H9 (cell line): ENCODE measurements around the gene KIF26B. TPM values are rescaled to one million over a fixed set of nuclear protein-coding genes. Genes with fewer than 3 reads are reported as not detected.
A peak's percentile ranks its signal among the peaks of the same experiment; 100 is the strongest.

Experiments
- DNase-seq: peaks from one replicate; pipeline ENCODE4 v3.0.0-alpha.2; 2017
- H2AFZ ChIP-seq: one replicate; pipeline ENCODE4 v1.6.1; 2013; ENCODE audit warnings: mild to moderate bottlenecking, low read length, control low read depth, moderate library complexity
- H2AK5ac ChIP-seq: 2 replicates; pipeline ENCODE4 v1.6.1; 2013; ENCODE audit warnings: low read length, control low read depth, mixed read lengths; ENCODE audit not compliant: insufficient read length
- H2BK120ac ChIP-seq: one replicate; pipeline ENCODE4 v1.6.1; 2013; ENCODE audit warnings: low read depth, mild to moderate bottlenecking, low read length, control low read depth, inconsistent platforms; ENCODE audit not compliant: poor library complexity, severe bottlenecking
- H2BK12ac ChIP-seq: 2 replicates; pipeline ENCODE4 v1.6.1; 2013; ENCODE audit warnings: low read length, control low read depth, mixed read lengths, low read depth; ENCODE audit not compliant: insufficient read length
- H2BK15ac ChIP-seq: 2 replicates; pipeline ENCODE4 v1.6.1; 2013; ENCODE audit warnings: low read depth, low read length, control low read depth
- H2BK20ac ChIP-seq: one replicate; pipeline ENCODE4 v1.6.1; 2013; ENCODE audit warnings: low read depth, mild to moderate bottlenecking, low read length, control low read depth, inconsistent platforms; ENCODE audit not compliant: poor library complexity, severe bottlenecking
- H2BK5ac ChIP-seq: 2 replicates; pipeline ENCODE4 v1.6.1; 2013; ENCODE audit warnings: low read length, control low read depth, mixed read lengths; ENCODE audit not compliant: insufficient read length
- H3K14ac ChIP-seq: 2 replicates; pipeline ENCODE4 v1.6.1; 2013; ENCODE audit warnings: low read length, control low read depth; ENCODE audit not compliant: insufficient read depth
- H3K18ac ChIP-seq: 2 replicates; pipeline ENCODE4 v1.6.1; 2013; ENCODE audit warnings: low read depth, mild to moderate bottlenecking, mixed read lengths, low read length, control low read depth; ENCODE audit not compliant: insufficient read length
- H3K23ac ChIP-seq: 2 replicates; pipeline ENCODE4 v1.6.1; 2013; ENCODE audit warnings: low read length, control low read depth, mixed read lengths, low read depth; ENCODE audit not compliant: insufficient read length
- H3K23me2 ChIP-seq: 2 replicates; pipeline ENCODE4 v1.6.1; 2013; ENCODE audit warnings: low read depth, mild to moderate bottlenecking, mixed read lengths, low read length, control low read depth; ENCODE audit not compliant: insufficient read length, poor library complexity, severe bottlenecking
- H3K27ac ChIP-seq: 2 replicates; pipeline ENCODE4 v1.5.1; 2013; ENCODE audit warnings: low read length, control low read depth, mixed read lengths, low read depth; ENCODE audit not compliant: insufficient read length
- H3K27me3 ChIP-seq: 2 replicates; pipeline ENCODE4 v1.6.1; 2013; ENCODE audit warnings: low read length, control low read depth, inconsistent platforms; ENCODE audit not compliant: insufficient read depth
- H3K4ac ChIP-seq: 2 replicates; pipeline ENCODE4 v1.6.1; 2013; ENCODE audit warnings: low read depth, mild to moderate bottlenecking, control low read depth, inconsistent platforms, low read length, moderate library complexity
- H3K4me1 ChIP-seq: 2 replicates; pipeline ENCODE4 v1.6.1; 2013; ENCODE audit warnings: low read length, control low read depth, inconsistent platforms; ENCODE audit not compliant: insufficient read depth
- H3K4me2 ChIP-seq: 2 replicates; pipeline ENCODE4 v1.6.1; 2013; ENCODE audit warnings: low read length, control low read depth, mixed read lengths; ENCODE audit not compliant: insufficient read length, insufficient read depth
- H3K56ac ChIP-seq: 2 replicates; pipeline ENCODE4 v1.6.1; 2013; ENCODE audit warnings: low read depth, mild to moderate bottlenecking, mixed read lengths, low read length, control low read depth; ENCODE audit not compliant: insufficient read length
- H3K79me1 ChIP-seq: 2 replicates; pipeline ENCODE4 v1.6.1; 2013; ENCODE audit warnings: low read depth, mild to moderate bottlenecking, moderate library complexity, low read length, control low read depth, inconsistent platforms; ENCODE audit not compliant: insufficient read depth, poor library complexity, severe bottlenecking
- H3K79me2 ChIP-seq: 2 replicates; pipeline ENCODE4 v1.6.1; 2013; ENCODE audit warnings: low read length, control low read depth, inconsistent platforms; ENCODE audit not compliant: insufficient read depth
- H3K9ac ChIP-seq: 2 replicates; pipeline ENCODE4 v1.6.1; 2013; ENCODE audit warnings: low read length, control low read depth, mixed read lengths; ENCODE audit not compliant: insufficient read length; ENCODE audit errors: extremely low read depth
- H3K9me3 ChIP-seq: one replicate; pipeline ENCODE4 v1.6.1; 2013; ENCODE audit warnings: low read depth, low read length, inconsistent platforms; ENCODE audit not compliant: control insufficient read depth
- H3T11ph ChIP-seq: one replicate; pipeline ENCODE4 v1.6.1; 2013; ENCODE audit warnings: mild to moderate bottlenecking, low read length, control low read depth, inconsistent platforms
- H4K20me1 ChIP-seq: one replicate; pipeline ENCODE4 v1.6.1; 2013; ENCODE audit not compliant: control insufficient read depth, insufficient read length, insufficient read depth
- H4K5ac ChIP-seq: 2 replicates; pipeline ENCODE4 v1.6.1; 2013; ENCODE audit warnings: low read depth, mild to moderate bottlenecking, mixed read lengths, low read length, control low read depth; ENCODE audit not compliant: insufficient read length
- H4K8ac ChIP-seq: replicated peaks from 2 replicates; pipeline ENCODE4 v1.6.1; 2013; ENCODE audit warnings: low read length, control low read depth, mixed read lengths, low read depth; ENCODE audit not compliant: insufficient read length
- H4K91ac ChIP-seq: 2 replicates; pipeline ENCODE4 v1.6.1; 2013; ENCODE audit warnings: low read depth, mild to moderate bottlenecking, moderate library complexity, mixed read lengths, low read length, control low read depth; ENCODE audit not compliant: insufficient read length
- H3K27ac Mint-ChIP-seq, 3 experiments: 2 replicates in 2 of 3; 3 replicates in 1 of 3; pipeline ENCODE4 v1.8.0; 2020 to 2021; ENCODE audit warnings: mixed read lengths in 3 of 3, mild to moderate bottlenecking in 1 of 3, moderate library complexity in 1 of 3
- H3K27me3 Mint-ChIP-seq: 2 replicates; pipeline ENCODE4 v1.8.0; 2021; ENCODE audit warnings: low read depth, mild to moderate bottlenecking, moderate library complexity, mixed read lengths
- H3K36me3 Mint-ChIP-seq, 3 experiments: 2 replicates in 2 of 3; 3 replicates in 1 of 3; pipeline ENCODE4 v1.8.0; 2020 to 2021; ENCODE audit warnings: low read depth in 3 of 3, mixed read lengths in 3 of 3; ENCODE audit not compliant: insufficient read depth in 1 of 3
- H3K4me1 Mint-ChIP-seq, 2 experiments: 2 replicates each; pipeline ENCODE4 v1.8.0; 2020; ENCODE audit warnings: mixed read lengths in 2 of 2
- H3K4me3 Mint-ChIP-seq, 2 experiments: 2 replicates in 1 of 2; 3 replicates in 1 of 2; pipeline ENCODE4 v1.8.0; 2020 to 2021; ENCODE audit warnings: mild to moderate bottlenecking in 2 of 2, mixed read lengths in 2 of 2, moderate library complexity in 1 of 2
- H3K9me3 Mint-ChIP-seq, 2 experiments: 2 replicates in 1 of 2; 3 replicates in 1 of 2; pipeline ENCODE4 v1.8.0; 2020; ENCODE audit warnings: mild to moderate bottlenecking in 2 of 2, mixed read lengths in 2 of 2, moderate library complexity in 1 of 2
- CTCF ChIP-seq: fragments of 200-600 bp; sonication (generic); conservative IDR thresholded peaks from 3 replicates; pipeline ENCODE4 v1.8.0; 2021; ENCODE audit warnings: antibody characterized with exemption, mild to moderate bottlenecking
- WGBS: extraction: QIAGEN DNeasy Blood & Tissue Kit; methylation state at CpG from one replicate; pipeline ENCODE4 v1.1.7; 2013; ENCODE audit warnings: missing lambda C conversion rate, low lambda C conversion rate, mixed read lengths; ENCODE audit not compliant: insufficient read length; ENCODE audit errors: extremely low coverage; 5-methylcytosine and 5-hydroxymethylcytosine counted together
- total RNA-seq: library from RNA; stranded (reverse); gene quantifications from 2 replicates; pipeline ENCODE4 v1.2.1, GENCODE V29; 2021

The KIF26B gene
- total RNA-seq, 1 experiment from 2014 or later = 0.13 TPM

GRCh38 chr1:245654460-245655050 is 499.8 kb downstream of the KIF26B start:
- no peaks in the 10 kb centered on the region for H3K23me2 ChIP-seq
- H3T11ph ChIP-seq = no peak overlapping the region
- H4K20me1 ChIP-seq = no peaks in the 10 kb centered on the region
- no peak overlapping the region for H3K4ac ChIP-seq
- peaks cover 6 to 15% of the 10 kb centered on the region in 2 experiments for H3K9me3 Mint-ChIP-seq
- no peak overlapping the region for H3K4me2 ChIP-seq
- no CpG with 5 or more reads among the region's 9 CpGs for WGBS
- no peak overlapping the region for H2AFZ ChIP-seq
- no peak overlapping the region for H3K27ac ChIP-seq
- H3K27ac Mint-ChIP-seq = peak overlapping the region in 1 of 3 experiments; percentile 10; a peak in 1 of 7 replicates
- H3K23ac ChIP-seq = no peak overlapping the region
- no peak overlapping the region for H3K18ac ChIP-seq
- no peak for DNase-seq
- no peak overlapping the region for H3K4me3 Mint-ChIP-seq
- no peaks in the 10 kb centered on the region for H3K9me3 ChIP-seq
- H2BK20ac ChIP-seq = no peak overlapping the region
- no peak overlapping the region for H2BK12ac ChIP-seq
- H2BK120ac ChIP-seq = no peak overlapping the region
- TF ChIP-seq CTCF = no peak
- H4K5ac ChIP-seq = no peak overlapping the region
- no peaks in the 10 kb centered on the region for H3K79me2 ChIP-seq
- peaks cover 23% of the 10 kb centered on the region for H3K27me3 Mint-ChIP-seq
- no peak overlapping the region for H3K9ac ChIP-seq
- H4K8ac ChIP-seq = no peak overlapping the region
- no peak overlapping the region for H3K14ac ChIP-seq
- no peaks in the 10 kb centered on the region for H3K79me1 ChIP-seq
- H2BK5ac ChIP-seq = no peak overlapping the region
- H4K91ac ChIP-seq = no peak overlapping the region
- H3K36me3 Mint-ChIP-seq = peaks cover 3 to 7% (median 5%) of the 10 kb centered on the region in 3 experiments; a peak in 5 of 7 replicates
- H2BK15ac ChIP-seq = no peak overlapping the region
- H2AK5ac ChIP-seq = no peak overlapping the region
- peaks cover 25 to 39% of the 10 kb centered on the region in 2 experiments for H3K4me1 Mint-ChIP-seq
- peaks cover 12% of the 10 kb centered on the region for H3K4me1 ChIP-seq
- no peaks in the 10 kb centered on the region for H3K27me3 ChIP-seq
- no peak overlapping the region for H3K56ac ChIP-seq
